ENCODE results near the gene DPCD. TPM values are rescaled to one million over a fixed set of nuclear protein-coding genes. Genes with fewer than 3 reads are reported as not detected.
"Not testable (repeated sequence)": the region's sequence is repeated elsewhere in the genome, so short reads cannot be mapped to it uniquely, and the experiment has no call there.

DPCD gene
- total RNA-seq, 1 donor from 2014 or later, result 3.6 TPM

DNA sequence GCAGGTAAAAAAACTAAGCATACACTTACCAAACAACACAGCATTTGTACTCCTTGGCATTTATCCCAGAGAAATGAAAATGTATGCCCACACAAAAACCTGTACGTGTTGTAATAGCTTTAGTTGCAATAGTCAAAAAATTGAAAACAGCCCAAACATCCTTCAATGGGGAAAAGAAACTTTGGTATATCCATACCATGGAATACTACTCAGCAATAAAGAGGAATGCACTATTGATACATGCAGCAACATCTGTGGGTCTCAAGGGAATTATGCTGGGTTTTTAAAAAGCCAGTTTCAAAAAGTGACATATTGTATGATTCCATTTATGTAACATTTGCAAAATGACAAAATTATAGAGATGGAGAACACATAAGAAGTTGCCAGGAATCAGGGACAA lies 35.4 kb downstream of the DPCD start:
- no peak for DNase-seq (ENCODE audit: low spot score)
- intact Hi-C loops (cut with micrococcal nuclease), result no loop called here
- Mint-ChIP-seq H3K36me3 (ENCODE audit: low read depth) (peaks cover 11% of the 10 kb centered on the region), H3K4me3 (no peak overlapping the region), H3K9me3 (no peaks in the 10 kb centered on the region), H3K4me1 (ENCODE audit: low read depth) (no peaks in the 10 kb centered on the region), H3K27me3 (ENCODE audit: insufficient read depth) (no peaks in the 10 kb centered on the region), H3K27ac (no peak overlapping the region)

DNA sequence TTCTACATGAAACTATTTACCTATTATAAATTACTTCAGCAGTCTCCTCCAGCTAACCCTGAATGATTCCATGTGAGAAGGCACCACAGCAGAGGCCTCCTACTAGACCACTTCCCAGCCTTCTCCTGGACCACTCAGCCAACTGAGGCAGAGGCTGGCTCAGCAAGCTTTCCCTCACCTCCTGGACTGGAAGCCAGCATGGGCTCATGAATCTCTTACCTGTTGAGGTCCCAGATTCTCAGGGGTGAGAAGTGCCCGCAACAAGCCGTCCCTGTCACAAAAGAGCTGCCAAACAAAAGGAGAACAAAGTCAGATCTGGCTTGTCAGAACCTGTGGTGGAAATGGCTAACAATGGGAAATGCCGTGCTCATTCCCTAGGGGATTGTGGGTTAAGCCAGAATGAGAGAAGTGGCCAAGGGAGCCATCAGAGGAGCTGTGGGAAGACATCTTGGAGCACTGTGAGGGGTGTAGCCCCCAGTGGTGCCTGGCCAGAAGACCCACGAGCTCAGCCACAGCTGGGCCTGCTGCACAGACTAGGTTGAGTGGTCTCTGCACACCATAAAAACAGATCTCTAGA lies 36.5 kb downstream of the DPCD start:
- H3K36me3 Mint-ChIP-seq (ENCODE audit: low read depth), result peaks cover 11% of the 10 kb centered on the region

DNA sequence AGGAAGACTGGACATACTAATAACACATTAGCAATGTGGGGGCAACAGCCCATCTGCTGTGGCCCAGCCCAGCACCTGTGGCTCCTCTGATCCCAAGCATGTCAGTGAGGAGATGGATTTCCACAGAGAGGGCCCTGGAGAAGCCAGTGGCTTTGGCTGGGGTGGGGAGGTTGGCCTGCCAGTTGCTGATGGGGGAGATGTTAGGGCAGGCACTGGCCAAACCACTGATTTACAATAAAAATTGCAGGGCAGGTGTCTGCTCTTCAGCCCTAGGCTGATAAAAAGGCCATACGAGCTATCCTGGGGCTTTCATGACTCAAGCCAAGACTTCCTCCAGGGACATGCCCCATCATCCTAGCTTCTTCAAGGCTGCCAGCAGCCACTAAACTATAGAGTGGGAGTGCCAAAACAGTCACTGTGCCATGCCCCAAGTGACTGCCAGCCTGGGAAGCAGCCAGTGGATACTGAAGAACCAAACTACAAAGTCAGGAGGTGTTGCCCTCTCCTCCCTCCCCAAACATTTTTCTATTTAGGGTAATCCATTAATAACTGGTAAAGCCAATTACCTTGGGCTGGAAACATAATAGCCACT lies 37.8 kb downstream of the DPCD start:
- peaks cover 11% of the 10 kb centered on the region for H3K36me3 Mint-ChIP-seq (ENCODE audit: low read depth)
- H3K4me1 Mint-ChIP-seq (ENCODE audit: low read depth), result no peaks in the 10 kb centered on the region
- no peak overlapping the region for H3K27ac Mint-ChIP-seq

More for the DNA sequence above, 36.5 kb downstream of the DPCD start:
- DNase-seq (ENCODE audit: low spot score), result no peak
- Mint-ChIP-seq H3K27me3 (ENCODE audit: insufficient read depth) (no peaks in the 10 kb centered on the region), H3K9me3 (no peaks in the 10 kb centered on the region), H3K4me1 (ENCODE audit: low read depth) (no peaks in the 10 kb centered on the region), H3K27ac (no peak overlapping the region), H3K4me3 (no peak overlapping the region)
- intact Hi-C loops (cut with micrococcal nuclease), result no loop called here

GRCh38 chr10:101629837-101630632 lies 41.9 kb downstream of the DPCD start:
- Mint-ChIP-seq H3K36me3 (ENCODE audit: low read depth) (peaks cover 10% of the 10 kb centered on the region), H3K27me3 (ENCODE audit: insufficient read depth) (no peaks in the 10 kb centered on the region)

More for the DNA sequence above, 37.8 kb downstream of the DPCD start:
- intact Hi-C loops (cut with micrococcal nuclease), result no loop called here
- no peak for DNase-seq (ENCODE audit: low spot score)
- Mint-ChIP-seq H3K9me3 (no peaks in the 10 kb centered on the region), H3K4me3 (no peak overlapping the region), H3K27me3 (ENCODE audit: insufficient read depth) (no peaks in the 10 kb centered on the region)

DNA sequence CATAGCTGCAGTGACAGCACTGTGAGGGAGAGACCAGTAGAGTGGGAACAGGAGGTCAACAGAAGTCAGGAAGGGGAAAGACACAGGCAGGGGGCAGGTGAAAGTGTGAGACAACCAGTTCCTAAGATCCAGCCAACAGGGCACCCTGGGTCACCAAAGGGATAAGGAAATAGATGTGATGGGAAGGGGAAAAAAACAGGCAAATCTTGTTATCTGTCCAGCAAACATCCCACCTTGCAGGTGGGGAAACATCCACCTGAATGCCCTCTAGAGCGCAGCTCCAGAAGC lies 42.5 kb downstream of the DPCD start:
- no peak overlapping the region for H3K4me3 Mint-ChIP-seq
- intact Hi-C loops (cut with micrococcal nuclease), result no loop called here
- H3K4me1 Mint-ChIP-seq (ENCODE audit: low read depth), result no peaks in the 10 kb centered on the region
- no peak overlapping the region for H3K27ac Mint-ChIP-seq
- peaks cover 13% of the 10 kb centered on the region for H3K36me3 Mint-ChIP-seq (ENCODE audit: low read depth)
- no peaks in the 10 kb centered on the region for H3K27me3 Mint-ChIP-seq (ENCODE audit: insufficient read depth)
- H3K9me3 Mint-ChIP-seq, result no peaks in the 10 kb centered on the region
- DNase-seq (ENCODE audit: low spot score), result no peak

More at GRCh38 chr10:101629837-101630632, 41.9 kb downstream of the DPCD start:
- Mint-ChIP-seq H3K4me3 (no peak overlapping the region), H3K9me3 (no peaks in the 10 kb centered on the region), H3K27ac (no peak overlapping the region), H3K4me1 (ENCODE audit: low read depth) (no peaks in the 10 kb centered on the region)
- no peak for DNase-seq (ENCODE audit: low spot score)
- intact Hi-C loops (cut with micrococcal nuclease), result no loop called here

GRCh38 chr10:101631821-101632475 lies 43.8 kb downstream of the DPCD start:
- Mint-ChIP-seq H3K27me3 (ENCODE audit: insufficient read depth) (no peaks in the 10 kb centered on the region), H3K9me3 (no peaks in the 10 kb centered on the region), H3K4me3 (no peak overlapping the region), H3K36me3 (ENCODE audit: low read depth) (peaks cover 15% of the 10 kb centered on the region), H3K4me1 (ENCODE audit: low read depth) (no peaks in the 10 kb centered on the region), H3K27ac (no peak overlapping the region)
- DNase-seq (ENCODE audit: low spot score), result no peak
- intact Hi-C loops (cut with micrococcal nuclease), result no loop called here

GRCh38 chr10:101633510-101633909 lies 45.4 kb downstream of the DPCD start:
- H3K4me1 Mint-ChIP-seq (ENCODE audit: low read depth); H3K27ac Mint-ChIP-seq; H3K4me3 Mint-ChIP-seq; DNase-seq (ENCODE audit: low spot score); H3K9me3 Mint-ChIP-seq; H3K27me3 Mint-ChIP-seq (ENCODE audit: insufficient read depth); intact Hi-C loops (cut with micrococcal nuclease): not testable (repeated sequence)
- peaks cover 16% of the 10 kb centered on the region for H3K36me3 Mint-ChIP-seq (ENCODE audit: low read depth)

DNA sequence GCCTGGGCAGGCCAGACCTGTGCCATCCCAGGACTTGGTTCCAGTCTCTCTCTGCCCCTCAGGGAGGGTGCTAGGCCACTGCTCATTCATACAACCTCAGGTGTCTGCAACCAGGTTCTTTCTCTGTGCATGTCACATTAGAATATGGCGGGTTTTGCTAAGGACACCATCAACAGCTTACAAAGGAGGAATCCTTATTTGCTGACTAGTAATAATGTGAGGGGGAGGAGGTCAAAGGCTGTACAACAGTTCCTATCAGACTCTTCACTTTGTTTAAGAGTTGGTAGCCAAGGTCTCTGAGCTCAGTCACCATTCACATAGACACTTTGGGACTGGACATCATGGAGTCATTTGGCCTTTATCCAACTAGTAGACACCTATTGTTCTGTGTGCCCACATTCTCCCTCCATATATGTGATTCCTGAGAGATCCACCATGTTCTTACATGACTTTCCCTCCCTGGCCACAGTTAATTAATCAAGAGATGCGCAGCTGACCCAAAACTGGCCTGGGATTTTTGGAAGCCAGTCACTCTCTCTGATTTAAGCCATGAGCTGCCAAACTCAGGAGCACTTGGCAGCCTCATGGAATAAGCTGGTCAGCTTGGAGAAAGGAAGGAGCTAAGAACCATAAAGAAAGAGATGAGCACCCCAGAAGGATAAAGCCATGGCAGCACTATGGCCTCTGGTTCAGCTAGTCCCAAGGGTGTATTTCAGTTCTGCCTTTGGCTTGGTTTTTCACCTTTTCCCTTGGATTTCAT lies 51.2 kb downstream of the DPCD start:
- no peak for DNase-seq (ENCODE audit: low spot score)
- Mint-ChIP-seq H3K27me3 (ENCODE audit: insufficient read depth) (no peaks in the 10 kb centered on the region), H3K9me3 (no peaks in the 10 kb centered on the region), H3K36me3 (ENCODE audit: low read depth) (peaks cover 26% of the 10 kb centered on the region), H3K4me3 (no peak overlapping the region), H3K27ac (no peak overlapping the region), H3K4me1 (ENCODE audit: low read depth) (peaks cover 5% of the 10 kb centered on the region)
- intact Hi-C loops (cut with micrococcal nuclease), result no loop called here

- no peaks in the 10 kb centered on the region for H3K27me3 Mint-ChIP-seq (ENCODE audit: insufficient read depth)
- peaks cover 5% of the 10 kb centered on the region for H3K4me1 Mint-ChIP-seq (ENCODE audit: low read depth)
- no peaks in the 10 kb centered on the region for H3K9me3 Mint-ChIP-seq
- no peak overlapping the region for H3K4me3 Mint-ChIP-seq
- intact Hi-C loops (cut with micrococcal nuclease), result no loop called here
- no peak for DNase-seq (ENCODE audit: low spot score)
- H3K27ac Mint-ChIP-seq, result no peak overlapping the region
- peaks cover 14% of the 10 kb centered on the region for H3K36me3 Mint-ChIP-seq (ENCODE audit: low read depth)
Observed at GRCh38 chr10:101643546-101643945, 55.4 kb downstream of the DPCD start.

DNA sequence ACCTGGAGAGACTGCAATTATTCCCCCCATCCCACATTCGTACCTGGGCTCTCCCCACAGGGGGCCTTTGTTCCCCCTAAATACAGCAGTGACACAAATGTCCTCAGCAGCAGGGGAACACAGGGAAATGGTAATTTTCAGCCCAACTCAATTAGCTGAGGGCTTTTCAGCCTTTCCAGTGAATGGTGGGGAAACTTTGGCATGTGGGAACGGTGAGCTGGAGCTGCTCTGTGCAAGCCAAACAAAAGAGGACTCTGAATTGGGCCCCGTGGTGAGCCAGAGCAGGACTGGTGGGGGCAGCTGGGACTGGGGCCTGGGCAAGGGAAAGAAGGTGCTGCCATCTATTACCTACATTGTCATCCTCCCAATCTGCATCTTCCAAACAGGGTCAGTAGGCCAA lies 55.9 kb downstream of the DPCD start:
- H3K36me3 Mint-ChIP-seq (ENCODE audit: low read depth), result peaks cover 17% of the 10 kb centered on the region
- DNase-seq (ENCODE audit: low spot score), result no peak
- peaks cover 5% of the 10 kb centered on the region for H3K4me1 Mint-ChIP-seq (ENCODE audit: low read depth)
- H3K4me3 Mint-ChIP-seq, result no peak overlapping the region
- no peak overlapping the region for H3K27ac Mint-ChIP-seq
- intact Hi-C loops (cut with micrococcal nuclease), result no loop called here
- H3K27me3 Mint-ChIP-seq (ENCODE audit: insufficient read depth), result no peaks in the 10 kb centered on the region
- H3K9me3 Mint-ChIP-seq, result no peaks in the 10 kb centered on the region

GRCh38 chr10:101645659-101646058 lies 57.5 kb downstream of the DPCD start:
- intact Hi-C loops (cut with micrococcal nuclease), result no loop called here
- Mint-ChIP-seq H3K36me3 (ENCODE audit: low read depth) (peaks cover 12% of the 10 kb centered on the region), H3K4me1 (ENCODE audit: low read depth) (peaks cover 5% of the 10 kb centered on the region), H3K4me3 (no peak overlapping the region), H3K27ac (no peak overlapping the region), H3K9me3 (no peaks in the 10 kb centered on the region), H3K27me3 (ENCODE audit: insufficient read depth) (no peaks in the 10 kb centered on the region)
- no peak for DNase-seq (ENCODE audit: low spot score)

- Mint-ChIP-seq H3K36me3 (ENCODE audit: low read depth) (peaks cover 11% of the 10 kb centered on the region), H3K9me3 (no peaks in the 10 kb centered on the region), H3K4me1 (ENCODE audit: low read depth) (peaks cover 5% of the 10 kb centered on the region), H3K27ac (no peak overlapping the region), H3K27me3 (ENCODE audit: insufficient read depth) (no peaks in the 10 kb centered on the region), H3K4me3 (no peak overlapping the region)
- DNase-seq (ENCODE audit: low spot score), result no peak
- intact Hi-C loops (cut with micrococcal nuclease), result no loop called here
Observed at GRCh38 chr10:101646364-101646763, 58.2 kb downstream of the DPCD start.

Measured in activated T-helper 1 cell treated with anti-CD3 and anti-CD28 coated beads, Interleukin-12 subunit alpha, Interleukin-12 subunit beta, Interleukin-2, Interleukin-4 antibody, amounts not matched to agents 30 ng/mL and 10 ng/mL and 1 ng/mL, durations not matched to agents 14 hours and 24 hours and 36 hours (primary cell).